H9 (cell line): ENCODE results near the gene FAM124A. TPM values are rescaled to one million over a fixed set of nuclear protein-coding genes. Genes with fewer than 3 reads are reported as not detected.

Experiments used
- DNase-seq: peaks from one replicate; pipeline ENCODE4 v3.0.0-alpha.2; 2017
- H2AFZ ChIP-seq: one replicate; pipeline ENCODE4 v1.6.1; 2013; ENCODE audit warnings: mild to moderate bottlenecking, low read length, control low read depth, moderate library complexity
- H2AK5ac ChIP-seq: 2 replicates; pipeline ENCODE4 v1.6.1; 2013; ENCODE audit warnings: low read length, control low read depth, mixed read lengths; ENCODE audit not compliant: insufficient read length
- H2BK120ac ChIP-seq: one replicate; pipeline ENCODE4 v1.6.1; 2013; ENCODE audit warnings: low read depth, mild to moderate bottlenecking, low read length, control low read depth, inconsistent platforms; ENCODE audit not compliant: poor library complexity, severe bottlenecking
- H2BK12ac ChIP-seq: 2 replicates; pipeline ENCODE4 v1.6.1; 2013; ENCODE audit warnings: low read length, control low read depth, mixed read lengths, low read depth; ENCODE audit not compliant: insufficient read length
- H2BK15ac ChIP-seq: 2 replicates; pipeline ENCODE4 v1.6.1; 2013; ENCODE audit warnings: low read depth, low read length, control low read depth
- H2BK20ac ChIP-seq: one replicate; pipeline ENCODE4 v1.6.1; 2013; ENCODE audit warnings: low read depth, mild to moderate bottlenecking, low read length, control low read depth, inconsistent platforms; ENCODE audit not compliant: poor library complexity, severe bottlenecking
- H2BK5ac ChIP-seq: 2 replicates; pipeline ENCODE4 v1.6.1; 2013; ENCODE audit warnings: low read length, control low read depth, mixed read lengths; ENCODE audit not compliant: insufficient read length
- H3K14ac ChIP-seq: 2 replicates; pipeline ENCODE4 v1.6.1; 2013; ENCODE audit warnings: low read length, control low read depth; ENCODE audit not compliant: insufficient read depth
- H3K18ac ChIP-seq: 2 replicates; pipeline ENCODE4 v1.6.1; 2013; ENCODE audit warnings: low read depth, mild to moderate bottlenecking, mixed read lengths, low read length, control low read depth; ENCODE audit not compliant: insufficient read length
- H3K23ac ChIP-seq: 2 replicates; pipeline ENCODE4 v1.6.1; 2013; ENCODE audit warnings: low read length, control low read depth, mixed read lengths, low read depth; ENCODE audit not compliant: insufficient read length
- H3K23me2 ChIP-seq: 2 replicates; pipeline ENCODE4 v1.6.1; 2013; ENCODE audit warnings: low read depth, mild to moderate bottlenecking, mixed read lengths, low read length, control low read depth; ENCODE audit not compliant: insufficient read length, poor library complexity, severe bottlenecking
- H3K27ac ChIP-seq: 2 replicates; pipeline ENCODE4 v1.5.1; 2013; ENCODE audit warnings: low read length, control low read depth, mixed read lengths, low read depth; ENCODE audit not compliant: insufficient read length
- H3K27me3 ChIP-seq: 2 replicates; pipeline ENCODE4 v1.6.1; 2013; ENCODE audit warnings: low read length, control low read depth, inconsistent platforms; ENCODE audit not compliant: insufficient read depth
- H3K4ac ChIP-seq: 2 replicates; pipeline ENCODE4 v1.6.1; 2013; ENCODE audit warnings: low read depth, mild to moderate bottlenecking, control low read depth, inconsistent platforms, low read length, moderate library complexity
- H3K4me1 ChIP-seq: 2 replicates; pipeline ENCODE4 v1.6.1; 2013; ENCODE audit warnings: low read length, control low read depth, inconsistent platforms; ENCODE audit not compliant: insufficient read depth
- H3K4me2 ChIP-seq: 2 replicates; pipeline ENCODE4 v1.6.1; 2013; ENCODE audit warnings: low read length, control low read depth, mixed read lengths; ENCODE audit not compliant: insufficient read length, insufficient read depth
- H3K56ac ChIP-seq: 2 replicates; pipeline ENCODE4 v1.6.1; 2013; ENCODE audit warnings: low read depth, mild to moderate bottlenecking, mixed read lengths, low read length, control low read depth; ENCODE audit not compliant: insufficient read length
- H3K79me1 ChIP-seq: 2 replicates; pipeline ENCODE4 v1.6.1; 2013; ENCODE audit warnings: low read depth, mild to moderate bottlenecking, moderate library complexity, low read length, control low read depth, inconsistent platforms; ENCODE audit not compliant: insufficient read depth, poor library complexity, severe bottlenecking
- H3K79me2 ChIP-seq: 2 replicates; pipeline ENCODE4 v1.6.1; 2013; ENCODE audit warnings: low read length, control low read depth, inconsistent platforms; ENCODE audit not compliant: insufficient read depth
- H3K9ac ChIP-seq: 2 replicates; pipeline ENCODE4 v1.6.1; 2013; ENCODE audit warnings: low read length, control low read depth, mixed read lengths; ENCODE audit not compliant: insufficient read length; ENCODE audit errors: extremely low read depth
- H3K9me3 ChIP-seq: one replicate; pipeline ENCODE4 v1.6.1; 2013; ENCODE audit warnings: low read depth, low read length, inconsistent platforms; ENCODE audit not compliant: control insufficient read depth
- H3T11ph ChIP-seq: one replicate; pipeline ENCODE4 v1.6.1; 2013; ENCODE audit warnings: mild to moderate bottlenecking, low read length, control low read depth, inconsistent platforms
- H4K20me1 ChIP-seq: one replicate; pipeline ENCODE4 v1.6.1; 2013; ENCODE audit not compliant: control insufficient read depth, insufficient read length, insufficient read depth
- H4K5ac ChIP-seq: 2 replicates; pipeline ENCODE4 v1.6.1; 2013; ENCODE audit warnings: low read depth, mild to moderate bottlenecking, mixed read lengths, low read length, control low read depth; ENCODE audit not compliant: insufficient read length
- H4K8ac ChIP-seq: replicated peaks from 2 replicates; pipeline ENCODE4 v1.6.1; 2013; ENCODE audit warnings: low read length, control low read depth, mixed read lengths, low read depth; ENCODE audit not compliant: insufficient read length
- H4K91ac ChIP-seq: 2 replicates; pipeline ENCODE4 v1.6.1; 2013; ENCODE audit warnings: low read depth, mild to moderate bottlenecking, moderate library complexity, mixed read lengths, low read length, control low read depth; ENCODE audit not compliant: insufficient read length
- H3K27ac Mint-ChIP-seq, 3 experiments: 2 replicates in 2 of 3; 3 replicates in 1 of 3; pipeline ENCODE4 v1.8.0; 2020 to 2021; ENCODE audit warnings: mixed read lengths in 3 of 3, mild to moderate bottlenecking in 1 of 3, moderate library complexity in 1 of 3
- H3K27me3 Mint-ChIP-seq: 2 replicates; pipeline ENCODE4 v1.8.0; 2021; ENCODE audit warnings: low read depth, mild to moderate bottlenecking, moderate library complexity, mixed read lengths
- H3K36me3 Mint-ChIP-seq, 3 experiments: 2 replicates in 2 of 3; 3 replicates in 1 of 3; pipeline ENCODE4 v1.8.0; 2020 to 2021; ENCODE audit warnings: low read depth in 3 of 3, mixed read lengths in 3 of 3; ENCODE audit not compliant: insufficient read depth in 1 of 3
- H3K4me1 Mint-ChIP-seq, 2 experiments: 2 replicates each; pipeline ENCODE4 v1.8.0; 2020; ENCODE audit warnings: mixed read lengths in 2 of 2
- H3K4me3 Mint-ChIP-seq, 2 experiments: 2 replicates in 1 of 2; 3 replicates in 1 of 2; pipeline ENCODE4 v1.8.0; 2020 to 2021; ENCODE audit warnings: mild to moderate bottlenecking in 2 of 2, mixed read lengths in 2 of 2, moderate library complexity in 1 of 2
- H3K9me3 Mint-ChIP-seq, 2 experiments: 2 replicates in 1 of 2; 3 replicates in 1 of 2; pipeline ENCODE4 v1.8.0; 2020; ENCODE audit warnings: mild to moderate bottlenecking in 2 of 2, mixed read lengths in 2 of 2, moderate library complexity in 1 of 2
- CTCF ChIP-seq: fragments of 200-600 bp; sonication (generic); conservative IDR thresholded peaks from 3 replicates; pipeline ENCODE4 v1.8.0; 2021; ENCODE audit warnings: antibody characterized with exemption, mild to moderate bottlenecking
- WGBS: extraction: QIAGEN DNeasy Blood & Tissue Kit; methylation state at CpG from one replicate; pipeline ENCODE4 v1.1.7; 2013; ENCODE audit warnings: missing lambda C conversion rate, low lambda C conversion rate, mixed read lengths; ENCODE audit not compliant: insufficient read length; ENCODE audit errors: extremely low coverage; 5-methylcytosine and 5-hydroxymethylcytosine counted together
- total RNA-seq: library from RNA; stranded (reverse); gene quantifications from 2 replicates; pipeline ENCODE4 v1.2.1, GENCODE V29; 2021

Gene FAM124A
- total RNA-seq, 1 experiment from 2014 or later: 41.9 TPM

DNA sequence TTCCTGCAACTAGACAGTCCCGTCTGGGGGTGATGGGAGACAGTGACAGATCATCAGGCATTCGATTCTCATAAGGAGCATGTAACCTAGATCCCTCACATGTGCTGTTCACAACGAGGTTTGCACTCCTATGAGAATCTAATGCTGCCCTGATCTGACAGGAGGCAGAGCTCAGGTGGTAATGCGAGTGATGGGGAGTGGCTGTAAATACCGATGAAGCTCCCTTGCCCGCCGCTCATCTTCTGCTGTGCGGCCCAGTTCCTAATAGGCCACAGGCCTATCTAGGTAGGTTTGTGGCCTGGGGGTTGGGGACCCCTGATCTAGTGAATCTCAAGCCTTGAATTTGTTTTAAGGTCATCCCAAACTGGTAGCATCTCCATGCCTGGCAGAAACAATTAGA lies 27.3 kb upstream of the FAM124A start:
- Mint-ChIP-seq H3K4me3 (no peak overlapping the region), H3K36me3 (peaks cover 4 to 5% (median 4%) of the 10 kb centered on the region in 3 experiments; a peak in 6 of 7 replicates), H3K4me1 (peaks cover 0 to 3% of the 10 kb centered on the region in 2 experiments; a peak in 1 of 4 replicates), H3K27ac (no peak overlapping the region), H3K9me3 (peaks cover 4 to 7% of the 10 kb centered on the region in 2 experiments; a peak in 4 of 5 replicates), H3K27me3 (peaks cover 34% of the 10 kb centered on the region)
- Histone ChIP-seq H3K56ac (no peak overlapping the region), H2BK20ac (no peak overlapping the region), H3K18ac (no peak overlapping the region), H3K27me3 (no peaks in the 10 kb centered on the region; the same call in 1 of the 2 replicates), H3T11ph (no peak overlapping the region), H2AFZ (no peak overlapping the region), H2BK12ac (no peak overlapping the region), H3K4me2 (no peak overlapping the region), H3K4me1 (no peaks in the 10 kb centered on the region), H3K9ac (no peak overlapping the region), H3K4ac (no peak overlapping the region), H3K79me2 (no peaks in the 10 kb centered on the region), H3K14ac (no peak overlapping the region), H3K79me1 (no peaks in the 10 kb centered on the region), H2BK120ac (no peak overlapping the region), H2BK15ac (no peak overlapping the region), H3K27ac (no peak overlapping the region), H4K5ac (no peak overlapping the region), H2BK5ac (no peak overlapping the region), H2AK5ac (no peak overlapping the region), H3K9me3 (peaks cover 4% of the 10 kb centered on the region), H4K91ac (no peak overlapping the region), H4K8ac (no peak overlapping the region), H3K23me2 (no peaks in the 10 kb centered on the region), H3K23ac (no peak overlapping the region), H4K20me1 (no peaks in the 10 kb centered on the region)
- no peak for DNase-seq
- TF ChIP-seq CTCF: no peak
- no CpG with 5 or more reads among the region's 8 CpGs for WGBS
